ENCODE measurements around the gene LARGE1. TPM values are rescaled to one million over a fixed set of nuclear protein-coding genes. Genes with fewer than 3 reads are reported as not detected.

LARGE1 gene
- total and polyA plus RNA-seq, 9 of the 15 experiments (the other 6 are each of a cell fraction or from before 2014, with no cell fraction given) = 0.01 to 0.66 (median 0.14) TPM; not detected in 2

- Histone ChIP-seq H3K27ac (ENCODE audit: extremely low read depth, low read depth, low read length) (no peak overlapping the region), H3K79me2 (ENCODE audit: control insufficient read depth, insufficient read depth, low read length) (no peaks in the 10 kb centered on the region), H3K9me3 (replicated peaks; ENCODE audit: control insufficient read depth, insufficient read depth, low read depth, low read length) (no peaks in the 10 kb centered on the region), H2AFZ (ENCODE audit: low read depth, low read length) (no peak overlapping the region), H3K4me3 (no peak overlapping the region), H3K36me3 (ENCODE audit: control insufficient read depth, insufficient read depth, low read length) (no peaks in the 10 kb centered on the region), H3K27me3 (ENCODE audit: control insufficient read depth in 2 of 2, insufficient read depth in 2 of 2, low read length in 2 of 2) (no peaks in the 10 kb centered on the region), H3K4me2 (ENCODE audit: insufficient read depth, low read length) (no peak overlapping the region), H3K9ac (ENCODE audit: insufficient read depth in 1 of 2, low read depth in 2 of 2, low read length in 2 of 2) (no peak overlapping the region), H3K9me1 (ENCODE audit: control insufficient read depth, insufficient read depth, low read length) (no peaks in the 10 kb centered on the region), H4K20me1 (replicated peaks; ENCODE audit: control insufficient read depth, insufficient read depth, low read length) (no peaks in the 10 kb centered on the region), H3K4me1 (replicated peaks in 1 of 2; ENCODE audit: control insufficient read depth in 2 of 2, insufficient read depth in 2 of 2, low read length in 2 of 2) (no peaks in the 10 kb centered on the region)
- TF ChIP-seq HINFP (tag; conservative IDR thresholded peaks at IDR 0.05; ENCODE audit: low read depth) = no peak
- no peak for TF ChIP-seq PPARD (CRISPR knock-in tag; IDR thresholded peaks at IDR 0.05)
- TF ChIP-seq ZNF511 (CRISPR knock-in tag; IDR thresholded peaks at IDR 0.05) = no peak
- no peak for TF ChIP-seq LCOR (CRISPR knock-in tag; IDR thresholded peaks at IDR 0.05)
- TF ChIP-seq MED1 (CRISPR knock-in tag; IDR thresholded peaks at IDR 0.05; ENCODE audit: borderline replicate concordance) = no peak
- TF ChIP-seq CBX5 (IDR thresholded peaks at IDR 0.05; ENCODE audit: borderline replicate concordance, low read depth) = no peak
- no peak for TF ChIP-seq IRF2 (CRISPR knock-in tag; IDR thresholded peaks at IDR 0.05)
- CTCF ChIA-PET (ENCODE audit: low intra/inter-chr PET ratio) = no interaction called here
- no peak for ATAC-seq
- WGBS (ENCODE audit: insufficient coverage, low coverage, missing lambda C conversion rate) = 0% methylated on average over 7 of the region's 9 CpGs
- no peak for FAIRE-seq
- BruUV-seq (replicated peaks) = no TSS peak
- POLR2A ChIA-PET = interaction anchor here (0.8 kb wide), 1 partner anchor 8 kb away, joined by 3 read pairs; no protein-coding TSS in a partner anchor
- no peak for DNase-seq (ENCODE audit: extremely low read depth in 1 of 4, low spot score in 3 of 4)
- intact Hi-C loops (cut with micrococcal nuclease) (no loop called here), in situ Hi-C loops (cut with MboI) (no loop called here)
These were observed 592.9 kb downstream of the LARGE1 start for GRCh38 chr22:33327348-33327860.

Measured in K562 (cell line).